GM21786 (cell line): ENCODE results near the gene TNFSF12.
A peak's percentile ranks its signal among the peaks of the same experiment; 100 is the strongest.
"Not testable (repeated sequence)": the region's sequence is repeated elsewhere in the genome, so short reads cannot be mapped to it uniquely, and the experiment has no call there.

Experiments used
- ATAC-seq: cut with Tn5 transposase; IDR thresholded peaks from one replicate; pipeline ENCODE4 v1.9.1; 2021; ENCODE audit not compliant: unreplicated experiment

Gene TNFSF12

GRCh38 chr17:7583253-7584109 lies 34.6 kb downstream of the TNFSF12 start, which contains the start of gene MPDU1:
Gene MPDU1 (plus strand): TSS chr17:7583852. CDS start chr17:7583863, 11 bp downstream.
- ATAC-seq, result peak; percentile 51

DNA sequence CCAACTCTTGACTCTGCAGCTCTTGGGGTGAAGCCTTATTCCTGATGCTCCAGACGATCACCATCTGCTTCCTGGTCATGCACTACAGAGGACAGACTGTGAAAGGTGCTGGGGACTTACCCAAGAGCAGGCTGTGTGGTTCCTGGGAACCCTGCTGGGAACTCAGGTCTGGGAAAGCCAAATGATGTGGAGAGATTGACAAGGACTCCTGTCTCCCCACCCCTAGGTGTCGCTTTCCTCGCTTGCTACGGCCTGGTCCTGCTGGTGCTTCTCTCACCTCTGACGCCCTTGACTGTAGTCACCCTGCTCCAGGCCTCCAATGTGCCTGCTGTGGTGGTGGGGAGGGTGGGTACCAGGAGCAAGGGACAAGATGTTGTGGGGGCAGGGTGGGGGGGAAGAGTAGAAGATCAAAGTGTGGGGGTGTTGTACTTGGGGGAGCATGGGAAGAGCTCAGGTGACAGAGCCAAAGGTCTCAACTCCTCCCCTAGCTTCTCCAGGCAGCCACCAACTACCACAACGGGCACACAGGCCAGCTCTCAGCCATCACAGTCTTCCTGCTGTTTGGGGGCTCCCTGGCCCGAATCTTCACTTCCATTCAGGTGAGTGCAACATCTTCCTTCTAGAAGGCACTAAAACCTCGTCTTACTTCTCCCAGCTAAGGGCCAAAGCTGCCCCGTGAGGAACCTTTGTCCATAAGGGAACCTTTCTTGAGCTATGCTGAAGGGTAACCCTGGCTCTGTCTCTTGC lies 38.0 kb downstream of the TNFSF12 start:
- no peak for ATAC-seq

DNA sequence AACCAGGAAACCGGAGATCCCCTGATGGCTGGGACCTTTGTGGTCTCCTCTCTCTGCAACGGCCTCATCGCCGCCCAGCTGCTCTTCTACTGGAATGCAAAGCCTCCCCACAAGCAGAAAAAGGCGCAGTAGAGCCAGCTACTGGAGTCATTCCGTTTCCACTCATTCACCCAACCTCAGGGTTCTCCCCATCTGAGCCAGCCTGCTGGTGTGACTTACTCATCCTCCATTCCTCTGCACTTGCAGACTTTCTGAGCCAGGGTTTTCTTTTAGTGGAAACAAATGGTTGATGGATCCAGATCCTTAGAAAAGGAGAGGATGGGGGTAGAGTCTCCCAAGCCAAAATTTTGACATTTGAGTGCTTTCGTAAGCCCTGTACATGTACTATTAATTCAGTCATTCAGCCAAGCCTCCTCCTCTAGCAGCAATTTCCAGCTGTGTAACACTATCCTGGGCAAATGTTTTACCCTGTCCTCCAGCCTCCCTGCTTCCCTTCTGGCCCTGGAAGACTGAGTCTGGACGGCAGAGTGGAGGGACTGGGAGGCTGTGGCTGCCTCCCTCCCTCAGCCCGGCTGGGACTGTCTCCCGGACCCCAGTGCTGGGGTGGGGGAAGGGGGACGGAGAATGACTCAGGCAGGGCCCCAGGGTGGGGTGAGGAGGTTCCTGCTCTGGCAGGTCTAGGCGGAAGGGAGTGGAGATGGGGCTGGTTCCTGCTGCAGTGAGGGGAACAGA lies 38.7 kb downstream of the TNFSF12 start:
- ATAC-seq, result no peak

DNA sequence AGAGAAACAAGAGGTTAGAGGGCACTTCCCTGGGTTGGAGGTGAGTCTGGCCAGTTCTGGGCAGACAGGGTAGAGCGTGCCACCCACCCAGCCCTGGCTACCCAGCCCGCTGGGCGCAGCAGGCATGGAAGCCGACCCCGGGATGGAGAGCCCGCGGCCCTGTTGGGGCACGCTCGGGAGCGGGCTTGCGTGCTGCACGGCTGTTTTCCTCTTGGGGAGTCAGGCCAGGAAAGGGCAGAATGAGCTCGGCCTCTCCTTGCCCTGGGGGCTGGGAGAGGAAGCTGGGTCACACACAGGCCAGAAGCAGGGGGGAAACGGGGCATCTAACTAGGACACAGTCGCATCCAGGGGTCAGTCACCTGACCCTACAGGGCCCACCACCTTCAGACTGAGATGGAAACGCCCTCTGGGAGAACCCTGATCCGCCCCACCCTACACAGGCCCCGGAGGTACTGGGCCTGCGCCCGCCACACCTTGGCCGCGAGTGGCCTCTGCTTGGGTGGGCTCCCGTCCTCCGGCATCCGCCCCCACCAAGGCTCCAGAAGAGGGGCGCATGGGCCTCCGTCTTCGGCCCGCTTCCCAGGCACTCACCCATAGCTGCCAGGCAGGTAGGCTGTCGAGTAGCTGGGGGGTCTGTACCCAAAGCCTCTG lies 39.8 kb downstream of the TNFSF12 start:
- no peak for ATAC-seq

DNA sequence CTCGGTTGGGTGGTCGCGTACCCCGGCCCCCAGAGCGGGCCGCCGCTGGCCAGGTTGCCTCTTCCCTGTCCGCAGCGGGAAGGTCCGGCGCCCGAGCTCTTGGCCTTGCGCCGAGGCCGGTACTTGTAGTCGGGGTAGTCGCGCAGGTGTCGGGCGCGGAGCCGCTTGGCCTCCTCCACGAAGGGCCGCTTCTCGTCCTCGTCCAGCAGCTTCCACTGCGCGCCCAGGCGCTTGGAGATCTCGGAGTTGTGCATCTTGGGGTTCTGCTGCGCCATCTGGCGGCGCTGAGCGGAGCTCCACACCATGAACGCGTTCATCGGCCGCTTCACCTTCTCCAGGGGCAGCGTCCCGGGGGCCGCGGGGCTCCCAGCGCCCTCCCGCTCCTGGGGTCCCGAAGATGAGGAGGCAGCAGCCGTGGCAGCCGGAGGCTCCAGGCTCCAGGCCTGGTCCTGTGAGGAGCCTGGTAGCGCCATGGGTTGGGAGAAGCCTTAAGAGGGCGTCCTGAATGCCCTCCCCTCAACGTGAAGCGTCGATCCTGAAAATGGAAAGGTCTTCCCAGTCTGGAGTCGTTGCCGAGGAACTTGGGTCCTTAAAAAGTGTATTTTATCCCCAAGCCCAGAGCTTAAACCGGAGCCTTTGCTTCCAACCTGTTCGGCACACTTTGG lies 40.5 kb downstream of the TNFSF12 start:
- ATAC-seq, result no peak

GRCh38 chr17:7589891-7590691 lies 41.2 kb downstream of the TNFSF12 start, which contains the start of gene SOX15:
Gene SOX15 (minus strand): TSS chr17:7590094. CDS start chr17:7589676, 418 bp downstream.
- ATAC-seq, result no peak

DNA sequence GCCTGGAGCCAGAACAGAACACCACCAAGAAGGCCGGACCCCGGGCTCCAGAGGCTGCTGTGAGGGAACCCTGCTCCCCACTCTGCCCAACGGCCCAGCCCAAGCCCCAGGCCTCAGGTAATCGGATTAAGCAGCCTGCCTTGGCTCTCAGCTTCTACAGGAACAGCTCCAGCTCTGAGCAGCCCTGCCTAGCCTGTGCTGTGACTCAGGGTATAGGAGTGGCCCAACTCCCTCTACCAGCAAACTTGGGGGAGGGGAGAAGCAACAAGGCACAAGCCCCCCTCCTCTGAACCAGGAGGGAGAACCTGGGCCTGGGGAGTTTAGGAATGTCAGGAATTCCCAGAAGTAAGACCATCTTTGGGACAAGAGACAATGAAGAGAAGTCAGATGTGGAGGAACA lies 41.9 kb downstream of the TNFSF12 start:
- ATAC-seq, result no peak

DNA sequence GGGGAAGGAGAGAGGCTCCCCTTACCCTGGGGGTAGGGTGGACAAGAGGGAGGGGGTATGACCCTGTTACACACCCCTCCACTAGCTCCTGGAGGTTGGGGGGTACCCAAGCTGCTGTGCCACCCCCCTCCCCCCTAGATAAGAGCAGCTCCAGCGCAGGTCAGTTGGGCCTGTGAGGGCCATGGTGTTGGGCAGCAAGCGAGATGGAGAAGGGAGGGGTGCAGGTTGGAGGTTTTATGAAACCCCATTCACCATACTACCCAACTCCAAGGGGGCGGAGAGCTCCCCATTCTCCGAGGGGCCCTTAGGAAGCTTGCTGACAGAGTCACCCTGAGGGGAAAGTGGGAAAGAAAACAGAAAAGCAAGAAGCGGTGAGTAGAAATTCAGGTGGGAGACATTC lies 42.7 kb downstream of the TNFSF12 start:
- no peak for ATAC-seq

- no peak for ATAC-seq
These were observed 43.7 kb downstream of the TNFSF12 start for GRCh38 chr17:7592422-7593021.

DNA sequence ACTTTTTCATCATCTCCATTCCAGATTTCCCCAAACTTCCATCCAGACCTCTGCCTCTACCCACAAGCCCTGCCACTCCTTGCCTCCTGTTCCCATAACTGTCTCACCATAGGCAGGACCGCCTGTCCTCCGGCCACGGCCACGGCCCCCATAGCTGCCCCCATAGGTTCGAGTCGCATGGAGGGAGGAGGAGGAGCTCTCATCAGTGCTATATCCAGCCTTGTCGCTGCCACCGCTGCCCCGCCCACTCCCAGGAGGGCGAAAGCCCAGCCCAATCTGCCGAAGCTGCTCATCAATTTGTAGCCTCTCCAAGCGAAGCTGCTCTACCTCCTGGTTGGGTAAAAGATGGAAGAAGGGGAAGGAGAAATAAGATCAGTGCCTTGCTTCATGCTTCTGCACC lies 44.4 kb downstream of the TNFSF12 start:
- no peak for ATAC-seq

GRCh38 chr17:7597561-7597960 lies 48.7 kb downstream of the TNFSF12 start:
- ATAC-seq, result not testable (repeated sequence)

DNA sequence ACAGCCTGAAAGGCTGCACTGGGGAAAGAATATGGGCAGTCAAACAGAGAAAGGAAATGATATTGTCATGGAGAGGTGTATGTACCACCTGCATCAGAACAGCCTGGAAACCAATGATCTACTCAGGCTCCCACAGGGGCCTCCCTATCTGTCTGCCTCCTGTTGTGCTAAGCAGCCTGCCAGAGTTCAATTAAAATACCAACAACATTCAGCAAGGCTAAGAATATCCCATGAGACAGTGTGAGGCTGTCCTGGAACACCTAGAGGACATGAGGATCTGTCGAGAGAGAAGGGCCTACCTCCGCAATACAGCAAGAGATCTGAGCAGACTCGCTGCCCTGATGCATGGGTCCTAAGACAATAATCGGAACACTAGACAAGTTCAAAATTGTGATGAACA lies 57.4 kb downstream of the TNFSF12 start:
- no peak for ATAC-seq
